Chondrocyte (in vitro differentiated cells): ENCODE measurements around the gene TOMT. TPM values are rescaled to one million over a fixed set of nuclear protein-coding genes. Genes with fewer than 3 reads are reported as not detected.

Experiments
- DNase-seq: peaks from one replicate; pipeline ENCODE4 v3.0.0; 2021; ENCODE audit warnings: mixed read lengths, low spot score
- H3K27ac Mint-ChIP-seq: one replicate; pipeline ENCODE4 v1.8.0; 2021; ENCODE audit warnings: mild to moderate bottlenecking, moderate library complexity, mixed read lengths; ENCODE audit not compliant: unreplicated experiment
- H3K27me3 Mint-ChIP-seq: 2 replicates; pipeline ENCODE4 v1.8.0; 2021; ENCODE audit warnings: low read depth, mixed read lengths
- H3K36me3 Mint-ChIP-seq: 2 replicates; pipeline ENCODE4 v1.8.0; 2021; ENCODE audit warnings: low read depth, mixed read lengths
- H3K4me1 Mint-ChIP-seq: 2 replicates; pipeline ENCODE4 v1.8.0; 2021; ENCODE audit warnings: low read depth, mild to moderate bottlenecking, mixed read lengths
- H3K4me3 Mint-ChIP-seq: one replicate; pipeline ENCODE4 v1.8.0; 2021; ENCODE audit warnings: mild to moderate bottlenecking, moderate library complexity, mixed read lengths; ENCODE audit not compliant: unreplicated experiment
- H3K9me3 Mint-ChIP-seq: 2 replicates; pipeline ENCODE4 v1.8.0; 2021; ENCODE audit warnings: low read depth, mixed read lengths
- CTCF ChIP-seq: fragments of 200-600 bp; sonication (generic); IDR thresholded peaks from 2 replicates; pipeline ENCODE4 v1.5.0; 2021; ENCODE audit warnings: antibody characterized with exemption, mild to moderate bottlenecking, moderate library complexity
- microRNA-seq: library from miRNA; unstranded; fragments of <30 nt; microRNA quantifications from one replicate; pipeline ENCODE4 v1.2.0, GENCODE V29; 2020; ENCODE audit warnings: borderline number of aligned reads
- total RNA-seq: library from RNA; stranded (reverse); gene quantifications from 3 replicates; pipeline ENCODE4 v1.2.1, GENCODE V29; 2021

Gene TOMT
- total RNA-seq, 1 donor from 2014 or later = not detected

- Mint-ChIP-seq H3K27ac (no peak overlapping the region), H3K27me3 (peaks cover 20% of the 10 kb centered on the region), H3K4me3 (no peak overlapping the region), H3K36me3 (no peaks in the 10 kb centered on the region), H3K4me1 (no peaks in the 10 kb centered on the region), H3K9me3 (no peaks in the 10 kb centered on the region)
- DNase-seq = no peak
- no peak for TF ChIP-seq CTCF
Measured at GRCh38 chr11:72154816-72155215, 49.1 kb downstream of the TOMT start.

- no peaks in the 10 kb centered on the region for H3K9me3 Mint-ChIP-seq
- TF ChIP-seq CTCF = no peak
Measured at GRCh38 chr11:72155751-72156150, 50.0 kb downstream of the TOMT start.

GRCh38 chr11:72157131-72157530 lies 51.4 kb downstream of the TOMT start:
- Mint-ChIP-seq H3K4me3 (no peak overlapping the region), H3K27me3 (peaks cover 26% of the 10 kb centered on the region), H3K9me3 (no peaks in the 10 kb centered on the region), H3K27ac (no peak overlapping the region), H3K36me3 (no peaks in the 10 kb centered on the region), H3K4me1 (no peaks in the 10 kb centered on the region)
- TF ChIP-seq CTCF = no peak
- DNase-seq = no peak

More at GRCh38 chr11:72155751-72156150, 50.0 kb downstream of the TOMT start:
- no peak overlapping the region for H3K27ac Mint-ChIP-seq
- H3K27me3 Mint-ChIP-seq = peaks cover 27% of the 10 kb centered on the region
- H3K4me1 Mint-ChIP-seq = no peaks in the 10 kb centered on the region
- no peaks in the 10 kb centered on the region for H3K36me3 Mint-ChIP-seq
- no peak for DNase-seq
- H3K4me3 Mint-ChIP-seq = no peak overlapping the region

Small RNA genes within 50 kb of the gene (microRNA-seq; reads per million reads assigned to microRNA genes)
- not detected for gene MIR3165

Other genes starting within 250 kb of the TOMT start
- gene DEFB131B, start 227.5 kb upstream of the TOMT start, total RNA-seq = not detected in 3 replicates
- 5.1 to 10.7 TPM (median 6.1 TPM) in 3 replicates for gene XNDC1N, start 177.3 kb upstream of the TOMT start, total RNA-seq
- 63.2 to 97.1 TPM (median 64.2 TPM) in 3 replicates for gene RNF121, start 176.9 kb upstream of the TOMT start, total RNA-seq
- gene IL18BP, start 107.0 kb upstream of the TOMT start, total RNA-seq = 9.6 to 16.2 TPM (median 11.4 TPM) in 3 replicates
- gene NUMA1, start 25.4 kb upstream of the TOMT start, total RNA-seq = 112 to 133 TPM (median 119 TPM) in 3 replicates
- gene LRRC51, start 25.1 kb upstream of the TOMT start, total RNA-seq = 5.0 to 11.0 TPM (median 6.0 TPM) in 3 replicates
- gene LAMTOR1, start 2.6 kb upstream of the TOMT start, total RNA-seq = 70.5 to 74.9 TPM (median 74.7 TPM) in 3 replicates
- gene ANAPC15, start 6.8 kb downstream of the TOMT start, total RNA-seq = 36.0 to 39.7 TPM (median 37.6 TPM) in 3 replicates
- not detected in 3 replicates for gene FOLR3, start 29.8 kb downstream of the TOMT start, total RNA-seq
- 0.20 TPM in 1 of 3 replicates, not detected in the others for gene FOLR1, start 86.2 kb downstream of the TOMT start, total RNA-seq
- not detected in 3 replicates for gene FOLR2, start 110.9 kb downstream of the TOMT start, total RNA-seq
- gene INPPL1, start 118.8 kb downstream of the TOMT start, total RNA-seq = 214 to 226 TPM (median 224 TPM) in 3 replicates
- gene PHOX2A, start 138.3 kb downstream of the TOMT start, total RNA-seq = not detected in 3 replicates